Measurements from ENCODE around the gene EPAS1. TPM values are rescaled to one million over a fixed set of nuclear protein-coding genes. Genes with fewer than 3 reads are reported as not detected.

EPAS1 gene
- total and polyA plus RNA-seq, 8 donors, result 35.1 to 217 (median 117) TPM

GRCh38 chr2:46339676-46340459 lies 42.7 kb downstream of the EPAS1 start:
- no peaks in the 10 kb centered on the region for H3K9me3 ChIP-seq
- intact Hi-C loops (cut with DNase I; ENCODE audit: low total_unique reads), result no loop called here
- H3K4me1 ChIP-seq, result peaks cover 38 to 91% (median 50%) of the 10 kb centered on the region in 4 donors
- no peaks in the 10 kb centered on the region for H3K36me3 ChIP-seq
- H3K4me3 ChIP-seq, result no peak overlapping the region
- TF ChIP-seq EP300 (IDR thresholded peaks at IDR 0.05) (no peak), POLR2AphosphoS5 (IDR thresholded peaks at IDR 0.05) (peak in 2 of 3 donors; percentile 10 to 33)
- no peaks in the 10 kb centered on the region for H3K27me3 ChIP-seq
- peak overlapping the region in 4 of 5 donors; percentile 32 to 54 (median 42) for H3K27ac ChIP-seq
- WGBS, 5 donors, result 52 to 77% (median 72%) methylated on average over 12 of the region's 12 CpGs
- peak in 1 of 2 donors; percentile 28 for DNase-seq

- TF ChIP-seq POLR2A (IDR thresholded peaks at IDR 0.05), result no peak
- no peak for TF ChIP-seq CTCF (IDR thresholded peaks at IDR 0.05)
- no peak for TF ChIP-seq POLR2AphosphoS5 (IDR thresholded peaks at IDR 0.05)
- TF ChIP-seq EP300 (IDR thresholded peaks at IDR 0.05), result no peak
- no peaks in the 10 kb centered on the region for H3K27me3 ChIP-seq
- no peaks in the 10 kb centered on the region for H3K9me3 ChIP-seq
- H3K36me3 ChIP-seq, result no peaks in the 10 kb centered on the region
- DNase-seq, result no peak
- intact Hi-C loops (cut with DNase I; ENCODE audit: low total_unique reads), result no loop called here
- H3K4me1 ChIP-seq, result peaks cover 29 to 89% (median 45%) of the 10 kb centered on the region in 4 donors
- no peak overlapping the region for H3K4me3 ChIP-seq
- H3K27ac ChIP-seq, result peak overlapping the region in 3 of 5 donors; percentile 39 to 54 (median 44)
- 78 to 84% (median 81%) methylated on average over 4 of the region's 4 CpGs for WGBS, 5 donors
Measured at GRCh38 chr2:46340740-46341420, 43.7 kb downstream of the EPAS1 start.

- H3K4me3 ChIP-seq, result no peak overlapping the region
- peaks cover under 1 to 13% (median 11%) of the 10 kb centered on the region in 4 donors for H3K36me3 ChIP-seq
- peaks cover 23 to 71% (median 30%) of the 10 kb centered on the region in 4 donors for H3K4me1 ChIP-seq
- WGBS, 5 donors, result 73 to 78% (median 75%) methylated on average over 9 of the region's 9 CpGs
- intact Hi-C loops (cut with DNase I; ENCODE audit: low total_unique reads), result no loop called here
- no peak overlapping the region for H3K27ac ChIP-seq
- no peaks in the 10 kb centered on the region for H3K27me3 ChIP-seq
- DNase-seq, result no peak
- H3K9me3 ChIP-seq, result no peaks in the 10 kb centered on the region
- TF ChIP-seq POLR2A (IDR thresholded peaks at IDR 0.05) (no peak), EP300 (IDR thresholded peaks at IDR 0.05) (no peak), POLR2AphosphoS5 (IDR thresholded peaks at IDR 0.05) (no peak), CTCF (IDR thresholded peaks at IDR 0.05) (no peak)
Measured at GRCh38 chr2:46342566-46343315, 45.5 kb downstream of the EPAS1 start.

GRCh38 chr2:46344706-46345105 lies 47.5 kb downstream of the EPAS1 start:
- no peak for TF ChIP-seq POLR2AphosphoS5 (IDR thresholded peaks at IDR 0.05)
- TF ChIP-seq CTCF (IDR thresholded peaks at IDR 0.05), result no peak
- TF ChIP-seq EP300 (IDR thresholded peaks at IDR 0.05), result no peak
- TF ChIP-seq POLR2A (IDR thresholded peaks at IDR 0.05), result no peak
- H3K4me3 ChIP-seq, result no peak overlapping the region
- H3K36me3 ChIP-seq, result peaks cover 9 to 32% (median 29%) of the 10 kb centered on the region in 4 donors
- no peaks in the 10 kb centered on the region for H3K9me3 ChIP-seq
- WGBS, 5 donors, result 70 to 77% (median 74%) methylated on average over 5 of the region's 5 CpGs
- H3K27ac ChIP-seq, result peak overlapping the region in 2 of 5 donors; percentile 16 to 18
- no peak for DNase-seq
- intact Hi-C loops (cut with DNase I; ENCODE audit: low total_unique reads), result no loop called here
- H3K27me3 ChIP-seq, result no peaks in the 10 kb centered on the region
- H3K4me1 ChIP-seq, result peaks cover 14 to 51% (median 16%) of the 10 kb centered on the region in 4 donors

Data from stomach (tissue), 9 donors.